PC-3 (cell line): ENCODE measurements around the gene ABCC10. TPM values are rescaled to one million over a fixed set of nuclear protein-coding genes. Genes with fewer than 3 reads are reported as not detected.

Experiments used
- ATAC-seq: fragments of 200-7000 bp; cut with Tn5 transposase; 2 replicates; pipeline ENCODE4 v1.9.1; 2020; ENCODE audit warnings: mild to moderate bottlenecking, moderate library complexity
- BruUV-seq: library from RNA; stranded (reverse); fragments of 400-500 nt; replicated peaks from 2 replicates; lab custom pipeline; 2021; lab: Mats Ljungman, UMichigan
- CTCF ChIA-PET: fragments of 300-600 bp; sonication (Branson Sonifier 250); formaldehyde crosslinking; loops from one replicate; lab custom pipeline; 2022; ENCODE audit warnings: antibody characterized with exemption; lab: Charles Lee
- POLR2A ChIA-PET: fragments of 300-600 bp; sonication (Branson Sonifier 250); formaldehyde crosslinking; loops from one replicate; lab custom pipeline; 2022; ENCODE audit warnings: antibody characterized with exemption; ENCODE audit not compliant: unreplicated experiment; lab: Charles Lee
- DNase-seq: peaks from one replicate; pipeline ENCODE4 v3.0.0-alpha.2; 2015
- H2AFZ ChIP-seq: fragments of 300-600 bp; sonication (generic); 2 replicates; pipeline ENCODE4 v1.6.0; 2016; ENCODE audit warnings: antibody characterized with exemption, low read length
- H3F3A ChIP-seq: fragments of 300-600 bp; sonication (generic); one replicate; pipeline ENCODE4 v1.6.0; 2017; ENCODE audit warnings: antibody characterized with exemption, low read length, control low read depth, mild to moderate bottlenecking; ENCODE audit not compliant: unreplicated experiment
- H3K27ac ChIP-seq: fragments of 300-600 bp; sonication (generic); 2 replicates; pipeline ENCODE4 v1.5.1; 2016; ENCODE audit warnings: mild to moderate bottlenecking, low read length
- H3K27me3 ChIP-seq: fragments of 300-600 bp; sonication (generic); 2 replicates; pipeline ENCODE4 v1.6.1; 2016; ENCODE audit warnings: low read length, mixed read lengths
- H3K36me3 ChIP-seq: fragments of 300-600 bp; sonication (generic); 2 replicates; pipeline ENCODE4 v1.6.1; 2016; ENCODE audit warnings: low read depth, mixed run types, low read length, mixed read lengths
- H3K4me1 ChIP-seq: fragments of 300-600 bp; sonication (generic); 2 replicates; pipeline ENCODE4 v1.5.1; 2016; ENCODE audit warnings: low read length; ENCODE audit not compliant: insufficient read depth
- H3K4me2 ChIP-seq: fragments of 300-600 bp; sonication (generic); 2 replicates; pipeline ENCODE4 v1.6.0; 2016; ENCODE audit warnings: low read length
- H3K4me3 ChIP-seq: fragments of 300-600 bp; sonication (generic); 2 replicates; pipeline ENCODE4 v1.5.1; 2016; ENCODE audit warnings: mild to moderate bottlenecking, low read length, mixed read lengths
- H3K79me2 ChIP-seq: fragments of 300-600 bp; sonication (generic); 2 replicates; pipeline ENCODE4 v1.6.1; 2017; ENCODE audit warnings: low read length, mixed read lengths
- H3K9ac ChIP-seq: fragments of 300-600 bp; sonication (generic); 2 replicates; pipeline ENCODE4 v1.6.0; 2016; ENCODE audit warnings: mild to moderate bottlenecking, low read length
- H3K9me2 ChIP-seq: fragments of 300-600 bp; sonication (generic); replicated peaks from 2 replicates; pipeline ENCODE4 v1.6.1; 2016; ENCODE audit warnings: mixed run types, low read length, mixed read lengths
- H3K9me3 ChIP-seq: fragments of 300-600 bp; sonication (generic); 2 replicates; pipeline ENCODE4 v1.6.1; 2016; ENCODE audit warnings: low read length, mixed read lengths
- H4K20me1 ChIP-seq: fragments of 300-600 bp; sonication (generic); 2 replicates; pipeline ENCODE4 v1.6.1; 2016; ENCODE audit warnings: low read length, mixed read lengths
- EZH2 ChIP-seq: fragments of 300-600 bp; sonication (generic); IDR thresholded peaks from one replicate; pipeline ENCODE4 v1.6.1; 2017; ENCODE audit warnings: antibody characterized with exemption, mild to moderate bottlenecking, low read length; ENCODE audit not compliant: unreplicated experiment
- EZH2phosphoT487 ChIP-seq: fragments of 300-600 bp; sonication (generic); IDR thresholded peaks from 2 replicates; pipeline ENCODE4 v1.6.1; 2018; ENCODE audit warnings: mild to moderate bottlenecking, antibody characterized with exemption, low read length, borderline replicate concordance
- intact Hi-C: fragments of 100-400 bp; cut with micrococcal nuclease; formaldehyde crosslinking; loops from 2 replicates; pipeline ENCODE4 v1.9.0; 2023
- total RNA-seq: library from RNA; depleted of rRNA; stranded (reverse); fragments of >200 nt; gene quantifications from 2 replicates; pipeline ENCODE4 v1.2.3, GENCODE V29; 2014
- TF ChIP-seq, protein P1 (sequence below): fragments of 300-600 bp; sonication (generic); conservative IDR thresholded peaks from 2 replicates; pipeline ENCODE4 v1.5.1; 2017; ENCODE audit warnings: antibody characterized with exemption, low read depth, mild to moderate bottlenecking, low read length

The ABCC10 gene
- total RNA-seq, 1 experiment from 2014 or later: 23.1 TPM

DNA sequence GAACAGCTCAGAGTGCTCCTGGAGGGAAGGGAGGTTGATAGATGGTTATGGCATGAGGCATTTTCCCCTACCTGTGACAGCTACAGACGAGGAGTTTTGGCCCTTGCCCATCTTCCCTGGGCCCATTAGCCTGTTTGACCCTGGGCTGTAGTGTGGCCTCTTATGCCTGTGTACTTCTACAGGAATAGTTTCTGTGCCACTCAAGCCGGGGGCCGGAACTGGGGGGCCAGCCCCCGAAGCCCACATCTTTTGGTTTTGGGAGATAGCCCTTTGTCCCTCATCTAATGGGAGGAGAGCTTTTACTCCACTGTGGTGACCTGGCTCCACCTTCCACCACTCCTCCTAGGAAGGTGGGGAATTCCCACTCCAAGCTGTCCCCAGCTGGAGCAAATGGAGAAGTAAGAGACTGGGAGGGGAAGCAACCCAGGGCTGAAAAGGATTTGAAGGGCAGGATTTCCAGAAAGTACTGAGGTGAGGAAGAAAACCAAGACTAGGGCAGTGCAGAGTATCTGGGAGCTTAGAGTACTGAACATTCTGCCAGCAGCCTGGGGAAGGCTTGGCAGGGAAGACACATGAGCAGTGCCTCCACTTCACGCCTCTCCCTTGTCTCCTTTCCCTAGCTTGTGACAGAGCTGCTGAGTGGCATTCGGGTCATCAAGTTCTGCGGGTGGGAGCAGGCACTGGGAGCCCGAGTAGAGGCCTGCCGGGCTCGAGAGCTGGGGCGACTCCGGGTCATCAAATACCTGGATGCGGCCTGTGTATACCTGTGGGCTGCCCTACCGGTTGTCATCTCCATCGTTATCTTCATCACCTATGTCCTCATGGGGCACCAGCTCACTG is 6.9 kb downstream of the ABCC10 start:
- intact Hi-C loops: no loop called here

DNA sequence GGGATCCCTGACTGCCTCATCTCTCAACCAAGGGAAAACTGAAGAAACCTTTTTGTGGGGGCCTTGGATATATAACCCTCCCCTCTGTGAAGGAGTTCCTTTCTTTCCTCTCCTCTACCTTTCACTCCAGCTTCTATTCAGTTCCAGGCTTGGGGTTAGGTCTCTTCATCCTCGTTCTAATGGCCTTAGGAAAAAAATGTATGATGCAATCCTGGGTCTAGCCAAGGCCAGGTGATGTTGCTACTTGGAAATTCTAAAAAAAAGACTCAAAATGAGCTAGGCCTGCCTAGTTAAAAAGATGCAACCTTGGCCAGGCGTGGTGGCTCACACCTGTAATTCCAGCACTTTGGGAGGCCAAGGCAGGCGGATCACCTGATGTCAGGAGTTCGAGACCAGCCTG is 7.6 kb downstream of the ABCC10 start:
- Histone ChIP-seq H3K4me3 (no peak overlapping the region), H3K9me2 (no peaks in the 10 kb centered on the region), H4K20me1 (no peaks in the 10 kb centered on the region), H2AFZ (no peak overlapping the region), H3K36me3 (0 out of 2 replicates have a peak, but pooled peaks cover 7% of the 10 kb centered on the region), H3K27ac (no peak overlapping the region), H3K4me2 (no peak overlapping the region), H3K27me3 (no peaks in the 10 kb centered on the region), H3K79me2 (peaks cover 6% of the 10 kb centered on the region; the same call in 1 of the 2 replicates), H3K9me3 (no peaks in the 10 kb centered on the region), H3K9ac (no peak overlapping the region), H3K4me1 (peaks cover 19% of the 10 kb centered on the region), H3F3A (no peaks in the 10 kb centered on the region)
- ATAC-seq (no peak), DNase-seq (no peak)
- ChIA-PET CTCF (no interaction called here), POLR2A (no interaction called here)
- TF ChIP-seq EZH2phosphoT487: no peak
- TF ChIP-seq, protein P1, sequence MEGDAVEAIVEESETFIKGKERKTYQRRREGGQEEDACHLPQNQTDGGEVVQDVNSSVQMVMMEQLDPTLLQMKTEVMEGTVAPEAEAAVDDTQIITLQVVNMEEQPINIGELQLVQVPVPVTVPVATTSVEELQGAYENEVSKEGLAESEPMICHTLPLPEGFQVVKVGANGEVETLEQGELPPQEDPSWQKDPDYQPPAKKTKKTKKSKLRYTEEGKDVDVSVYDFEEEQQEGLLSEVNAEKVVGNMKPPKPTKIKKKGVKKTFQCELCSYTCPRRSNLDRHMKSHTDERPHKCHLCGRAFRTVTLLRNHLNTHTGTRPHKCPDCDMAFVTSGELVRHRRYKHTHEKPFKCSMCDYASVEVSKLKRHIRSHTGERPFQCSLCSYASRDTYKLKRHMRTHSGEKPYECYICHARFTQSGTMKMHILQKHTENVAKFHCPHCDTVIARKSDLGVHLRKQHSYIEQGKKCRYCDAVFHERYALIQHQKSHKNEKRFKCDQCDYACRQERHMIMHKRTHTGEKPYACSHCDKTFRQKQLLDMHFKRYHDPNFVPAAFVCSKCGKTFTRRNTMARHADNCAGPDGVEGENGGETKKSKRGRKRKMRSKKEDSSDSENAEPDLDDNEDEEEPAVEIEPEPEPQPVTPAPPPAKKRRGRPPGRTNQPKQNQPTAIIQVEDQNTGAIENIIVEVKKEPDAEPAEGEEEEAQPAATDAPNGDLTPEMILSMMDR: no peak
- no peak for TF ChIP-seq EZH2
- no TSS peak for BruUV-seq
- intact Hi-C loops: no loop called here

More for the DNA sequence above, 6.9 kb downstream of the ABCC10 start:
- H4K20me1 ChIP-seq: no peaks in the 10 kb centered on the region
- no peak overlapping the region for H3K9ac ChIP-seq
- CTCF ChIA-PET: interaction anchor here (0.6 kb wide), 1 partner anchor 22 kb away, joined by 4 read pairs; no protein-coding TSS in a partner anchor
- no peaks in the 10 kb centered on the region for H3K9me3 ChIP-seq
- no peak overlapping the region for H3K4me3 ChIP-seq
- no peak for DNase-seq
- TF ChIP-seq EZH2phosphoT487 (no peak), EZH2 (no peak)
- TF ChIP-seq, protein P1: no peak
- H3K4me1 ChIP-seq: peaks cover 19% of the 10 kb centered on the region
- H3K27ac ChIP-seq: no peak overlapping the region
- BruUV-seq: no TSS peak
- H3K27me3 ChIP-seq: no peaks in the 10 kb centered on the region
- no peak overlapping the region for H2AFZ ChIP-seq
- no peak overlapping the region for H3K4me2 ChIP-seq
- no peaks in the 10 kb centered on the region for H3F3A ChIP-seq
- 0 out of 2 replicates have a peak, but pooled peaks cover 7% of the 10 kb centered on the region for H3K36me3 ChIP-seq
- H3K79me2 ChIP-seq: peaks cover 13% of the 10 kb centered on the region; the same call in 1 of the 2 replicates
- POLR2A ChIA-PET: no interaction called here
- no peak for ATAC-seq
- H3K9me2 ChIP-seq: no peaks in the 10 kb centered on the region
